ENCODE data around the gene RAB3B.

The RAB3B gene

DNA sequence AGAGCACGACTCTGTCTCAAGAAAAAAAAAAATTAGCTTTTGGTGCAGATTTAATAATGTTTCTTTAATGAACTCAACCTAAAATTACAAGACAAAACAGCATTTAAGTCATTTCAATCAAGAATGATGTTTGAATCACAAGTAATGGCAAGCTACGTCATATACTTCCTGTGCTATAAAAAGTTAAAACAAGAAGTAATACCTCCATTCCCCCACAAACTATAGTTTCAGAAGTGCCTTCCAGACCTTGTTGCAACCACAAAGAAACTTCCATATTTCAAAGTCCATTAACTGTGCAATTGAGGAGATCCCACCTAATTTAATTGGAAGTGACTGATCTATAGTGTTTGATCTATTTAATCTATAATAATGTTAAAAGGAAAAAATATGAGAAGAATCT, 127.1 kb downstream of the RAB3B start:
- DNase-seq: peak in 1 of 2 donors; percentile 28

DNA sequence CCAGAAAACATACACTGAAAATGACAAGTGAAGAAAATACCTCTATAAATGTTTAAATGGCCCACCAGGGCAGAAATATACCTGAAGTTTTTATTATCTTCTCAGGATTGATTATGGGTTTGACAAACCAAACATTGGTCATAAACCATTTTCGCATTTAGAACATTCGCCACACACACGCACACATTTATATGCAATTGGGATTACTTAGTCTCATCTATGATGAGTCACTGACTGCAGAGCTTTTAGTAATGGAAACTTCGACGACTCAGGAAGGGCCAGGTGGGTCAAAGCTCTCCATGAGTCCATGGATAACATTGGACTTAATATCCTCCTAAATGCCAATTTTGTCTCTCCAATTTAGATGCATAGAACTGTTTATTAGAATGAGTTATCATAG, 128.8 kb downstream of the RAB3B start:
- no peak for DNase-seq

DNA sequence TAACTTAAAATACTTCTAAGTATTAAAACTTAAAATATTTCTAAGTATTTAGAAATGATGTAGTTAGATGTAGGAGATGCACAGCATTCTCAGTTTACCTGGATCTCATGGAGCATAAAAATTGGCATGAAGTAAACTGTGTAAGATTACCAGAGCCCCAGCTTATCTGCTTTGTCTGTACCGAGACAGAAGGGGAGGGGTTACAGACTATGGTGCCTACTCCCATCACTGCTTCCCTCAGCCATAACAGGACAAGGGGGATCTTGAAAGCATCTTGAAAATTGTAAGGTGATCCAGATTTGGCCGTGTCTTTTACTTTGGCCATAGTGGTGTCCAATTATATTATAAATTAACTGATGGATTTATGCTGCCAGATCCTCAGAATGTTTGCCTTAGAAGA, 130.8 kb downstream of the RAB3B start:
- DNase-seq: no peak

- DNase-seq: no peak
These were observed 131.2 kb downstream of the RAB3B start for GRCh38 chr1:51859333-51859732.

GRCh38 chr1:51858892-51859291, 131.6 kb downstream of the RAB3B start:
- no peak for DNase-seq

All from CD4-positive, alpha-beta T cell treated with Interferon alpha-2 for 1 hour (primary cell).